ENCODE data around the gene BCAP29. TPM values are rescaled to one million over a fixed set of nuclear protein-coding genes. Genes with fewer than 3 reads are reported as not detected.

The BCAP29 gene
- total RNA-seq, 1 donor from 2014 or later = 63.4 TPM

GRCh38 chr7:107667341-107667740 lies 87.3 kb downstream of the BCAP29 start:
- DNase-seq (ENCODE audit: low read depth) = no peak

DNA sequence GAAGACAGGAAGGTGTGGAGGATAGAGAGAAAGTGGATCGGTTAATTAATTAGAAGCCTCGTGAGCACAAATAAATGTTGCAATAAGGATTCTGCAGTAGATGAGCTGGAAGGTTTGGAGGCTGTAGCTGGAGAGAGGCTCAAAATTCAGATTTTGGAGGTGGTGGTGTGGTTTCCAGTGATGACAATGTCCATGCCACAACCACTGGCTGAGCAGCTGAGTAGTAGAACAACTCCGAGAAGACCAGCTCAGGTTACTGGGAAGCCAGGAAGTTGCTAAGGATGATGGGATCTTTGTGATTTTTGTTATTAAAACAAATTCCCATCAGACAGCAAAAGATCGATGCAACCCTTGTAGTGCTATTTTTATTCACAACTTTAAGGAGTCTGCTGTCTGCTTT lies 88.2 kb downstream of the BCAP29 start:
- no peak for DNase-seq (ENCODE audit: low read depth)

Other genes with a start within 250 kb of the BCAP29 start
- gene GPR22, start 110.2 kb upstream of the BCAP29 start, total RNA-seq = 0.05 TPM in 1 of 2 replicates, not detected in the other
- 30.6 and 55.2 TPM in 2 replicates for gene COG5, start 16.3 kb upstream of the BCAP29 start, total RNA-seq
- gene DUS4L, start 16.3 kb upstream of the BCAP29 start, total RNA-seq = 11.3 and 12.8 TPM in 2 replicates
- 0.10 and 0.87 TPM in 2 replicates for gene SLC26A4, start 80.6 kb downstream of the BCAP29 start, total RNA-seq
- gene CBLL1, start 163.9 kb downstream of the BCAP29 start, total RNA-seq = 26.6 and 29.2 TPM in 2 replicates
- not detected in 2 replicates for gene SLC26A3, start 223.0 kb downstream of the BCAP29 start, total RNA-seq